Activated CD4-positive, CD25-positive, alpha-beta regulatory T cell treated with anti-CD3 and anti-CD28 coated beads, Interleukin-2, amount 50 U/mL, for 16 hours (primary cell): ENCODE measurements around the gene FLT4.

Experiments
- DNase-seq: peaks from one replicate; pipeline ENCODE4 v3.0.0-alpha.2; 2020; ENCODE audit warnings: low read depth, low spot score

FLT4 gene

DNA sequence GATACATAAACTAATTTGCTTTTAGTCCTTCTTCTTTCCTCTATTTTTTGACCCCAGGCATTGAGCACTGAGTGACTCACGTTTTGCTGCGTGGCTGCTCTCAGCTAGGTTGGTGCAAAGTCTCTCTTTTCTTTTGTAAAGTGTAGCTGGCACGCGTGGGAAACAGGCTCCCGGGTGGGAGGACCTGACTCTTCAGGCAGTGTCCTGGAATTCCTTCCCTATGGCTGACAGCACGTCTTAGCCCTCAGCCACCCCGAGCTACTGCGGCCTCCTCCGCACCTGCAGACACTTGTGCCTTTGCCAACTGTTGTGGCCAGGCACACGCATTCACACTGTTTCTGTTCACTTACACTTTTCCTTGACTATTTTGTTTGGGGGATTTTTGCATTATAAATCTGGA lies 57.2 kb downstream of the FLT4 start:
- DNase-seq: no peak

- DNase-seq: no peak
These were observed 58.0 kb downstream of the FLT4 start, which contains the start of gene SCGB3A1 for GRCh38 chr5:180591311-180591887. SCGB3A1 (minus strand) TSS chr5:180591499; CDS start chr5:180591462, 37 bp downstream.

DNA sequence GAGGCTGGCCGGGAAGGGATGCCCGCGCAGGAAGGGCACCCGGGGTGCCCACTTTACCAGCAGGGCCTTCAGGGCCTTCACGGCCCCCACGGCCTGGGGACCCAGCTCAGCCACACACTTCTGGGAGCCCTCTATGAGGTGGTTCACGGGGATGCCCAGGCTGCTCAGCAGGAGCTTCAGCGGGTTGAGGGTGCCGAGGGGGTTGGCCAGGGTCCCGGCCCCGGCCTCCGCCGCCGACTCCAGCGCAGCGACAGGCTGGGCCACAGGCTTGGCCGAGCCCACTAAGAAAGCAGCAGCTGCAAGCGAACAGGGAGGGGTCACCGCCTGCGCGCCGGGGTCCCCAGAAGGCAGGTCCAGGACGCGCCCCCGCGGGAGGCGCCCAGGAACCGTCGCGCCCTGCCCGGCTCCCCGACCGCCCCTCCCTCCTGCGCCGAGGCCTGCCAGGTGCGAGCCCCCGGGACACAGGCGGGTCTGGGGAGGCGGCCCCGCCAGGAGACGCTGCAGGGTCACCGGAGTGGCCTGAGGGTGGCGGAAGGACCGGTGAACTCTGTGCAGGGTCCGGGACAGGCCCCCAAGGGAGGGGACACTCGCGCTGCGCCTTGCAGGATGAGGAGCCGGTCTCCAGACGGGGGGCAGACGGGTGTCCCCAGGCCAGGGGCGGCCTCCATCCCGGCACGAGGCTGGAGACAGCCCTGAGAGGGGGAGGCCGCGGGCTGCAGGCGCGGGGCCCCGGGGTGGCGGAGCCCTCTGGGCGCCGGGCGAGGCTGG lies 58.7 kb downstream of the FLT4 start:
- no peak for DNase-seq

GRCh38 chr5:180589771-180590542 lies 59.4 kb downstream of the FLT4 start:
- DNase-seq: no peak

- DNase-seq: no peak
These were observed 62.5 kb downstream of the FLT4 start for GRCh38 chr5:180586870-180587269.

- DNase-seq: no peak
These were observed 63.2 kb downstream of the FLT4 start for GRCh38 chr5:180586204-180586603.

DNA sequence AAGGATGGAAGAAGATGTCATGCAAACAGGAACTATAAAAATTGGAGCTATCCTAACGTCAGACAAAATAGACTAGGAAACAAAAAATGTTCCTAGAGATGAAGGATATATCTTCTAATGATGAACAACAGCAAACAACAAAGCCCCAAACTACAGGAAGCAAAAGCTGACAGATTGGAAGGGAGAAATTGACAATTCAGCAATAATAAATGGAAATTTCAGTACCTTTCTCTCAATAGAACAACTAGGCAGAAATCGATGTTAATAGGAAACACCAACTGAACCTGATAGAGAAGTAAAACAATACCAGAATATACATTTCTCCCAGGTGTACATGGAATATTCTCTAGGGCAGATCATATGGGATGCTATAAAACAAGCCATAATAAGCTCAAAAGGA lies 65.7 kb downstream of the FLT4 start:
- no peak for DNase-seq

DNA sequence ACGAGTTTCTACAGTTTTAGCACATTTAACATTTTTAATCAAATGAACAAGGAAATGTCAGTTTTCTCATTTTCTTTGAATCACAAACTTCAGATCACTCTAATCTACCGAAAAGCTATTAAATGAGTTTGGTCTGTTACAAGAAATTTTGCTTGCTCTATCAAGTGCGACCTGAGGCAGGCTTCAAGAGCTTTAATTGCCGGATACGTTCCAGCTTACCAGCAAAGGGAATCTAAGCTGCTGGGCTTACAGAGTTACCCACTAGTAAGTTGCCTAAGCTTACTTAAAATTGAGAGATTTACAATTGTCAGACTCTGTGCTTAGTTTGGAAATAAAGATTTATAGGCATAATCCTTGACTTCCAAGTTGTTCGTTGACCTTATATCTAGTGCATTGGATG lies 68.7 kb downstream of the FLT4 start:
- no peak for DNase-seq

GRCh38 chr5:180575571-180575970 lies 73.8 kb downstream of the FLT4 start:
- DNase-seq: no peak

- DNase-seq: no peak
These were observed 80.5 kb downstream of the FLT4 start for GRCh38 chr5:180568914-180569313.

DNA sequence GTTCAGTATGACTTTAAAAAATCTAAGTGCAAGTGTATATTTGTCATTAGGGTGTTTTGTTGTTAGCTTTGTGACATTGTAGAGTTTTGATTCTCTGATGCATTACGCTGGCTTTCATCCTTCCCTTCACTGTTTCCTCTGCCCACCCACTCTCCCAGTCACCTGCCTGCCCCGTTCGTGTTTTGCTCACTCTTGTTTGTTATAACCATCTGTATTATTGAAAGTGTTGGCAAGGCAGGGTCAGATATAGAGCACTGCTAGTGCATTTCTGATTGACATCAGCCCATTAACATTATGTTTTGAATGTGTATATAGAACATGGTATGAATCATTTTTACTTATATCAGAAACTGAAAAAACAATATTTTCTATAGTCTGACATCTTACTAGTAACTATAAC lies 85.4 kb downstream of the FLT4 start:
- no peak for DNase-seq

GRCh38 chr5:180558232-180558631 lies 91.2 kb downstream of the FLT4 start:
- no peak for DNase-seq

DNA sequence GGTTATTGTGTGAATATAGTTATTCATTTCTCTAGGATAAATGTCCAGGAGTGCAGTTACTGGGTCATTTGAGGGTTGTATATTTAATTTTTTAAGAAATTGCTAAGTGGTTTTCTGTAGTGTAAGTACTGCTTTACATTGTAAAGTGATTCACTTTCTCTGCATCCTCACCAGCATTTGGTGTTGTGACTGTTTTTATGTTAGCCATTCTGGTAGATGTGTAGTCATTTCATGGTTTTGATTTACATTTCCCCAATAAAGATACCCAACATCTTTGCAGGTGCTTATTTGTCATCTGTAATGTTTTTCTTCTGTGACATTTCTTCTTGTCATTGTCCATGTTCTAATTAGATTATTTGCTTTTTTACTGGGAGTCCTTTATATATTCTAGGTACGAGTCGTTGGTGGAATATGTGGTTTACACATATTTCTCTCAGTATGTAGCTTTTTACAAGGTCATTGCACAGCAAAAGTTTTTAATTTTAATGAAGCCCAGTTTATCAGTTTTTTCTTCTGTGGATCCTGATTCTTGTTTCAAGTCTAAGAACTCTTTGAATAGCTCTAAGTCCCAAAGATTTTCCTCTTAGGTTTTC lies 92.1 kb downstream of the FLT4 start:
- no peak for DNase-seq

GRCh38 chr5:180555168-180555921 lies 94.1 kb downstream of the FLT4 start:
- no peak for DNase-seq

GRCh38 chr5:180553530-180553929 lies 95.9 kb downstream of the FLT4 start:
- no peak for DNase-seq
